Measurements from ENCODE around the gene MYO1B. TPM values are rescaled to one million over a fixed set of nuclear protein-coding genes. Genes with fewer than 3 reads are reported as not detected.

MYO1B gene
- total RNA-seq, 6 experiments from 2014 or later, result 214 to 254 (median 236) TPM

DNA sequence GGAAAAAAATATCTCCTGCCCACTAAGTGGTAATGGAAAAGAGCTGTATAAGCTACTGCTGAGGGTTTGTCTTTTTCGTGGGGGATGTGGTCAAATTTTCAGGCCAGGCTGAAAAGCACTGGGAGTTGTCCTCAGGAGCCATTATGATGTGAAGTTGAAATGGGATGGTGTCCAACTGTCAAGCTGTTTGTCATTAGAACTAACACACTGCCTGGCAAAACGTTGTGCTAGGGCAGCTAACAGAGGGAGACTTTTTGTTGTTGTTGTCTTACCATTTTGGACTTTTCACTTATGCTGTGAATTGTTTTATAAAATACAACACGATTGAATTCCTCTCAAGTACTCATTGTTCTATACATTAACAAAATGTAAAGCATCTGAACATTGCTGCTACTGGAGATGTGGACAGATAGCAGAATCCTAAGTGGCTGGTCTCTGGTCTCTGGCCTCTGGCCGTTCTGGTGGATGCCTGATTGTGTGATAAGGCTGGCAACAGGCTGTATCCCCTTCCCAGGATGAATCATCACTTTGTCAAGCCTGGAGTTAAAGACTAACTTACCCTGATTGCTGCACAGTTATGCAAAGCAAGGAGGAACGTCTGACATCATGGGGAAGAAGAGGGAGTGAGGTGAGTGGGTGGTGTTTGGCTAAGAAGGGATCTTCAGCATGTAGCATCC, 2.3 kb downstream of the MYO1B start:
- no peaks in the 10 kb centered on the region for H3K9me3 Mint-ChIP-seq
- peak; percentile 92 for DNase-seq
- H3K27ac Mint-ChIP-seq, result peak overlapping the region; percentile 79
- peak overlapping the region; percentile 94 for H3K4me3 Mint-ChIP-seq
- peaks cover 62% of the 10 kb centered on the region for H3K4me1 Mint-ChIP-seq (ENCODE audit: low read depth)
- peaks cover 31% of the 10 kb centered on the region for H3K36me3 Mint-ChIP-seq (ENCODE audit: low read depth)
- TF ChIP-seq, protein P1, sequence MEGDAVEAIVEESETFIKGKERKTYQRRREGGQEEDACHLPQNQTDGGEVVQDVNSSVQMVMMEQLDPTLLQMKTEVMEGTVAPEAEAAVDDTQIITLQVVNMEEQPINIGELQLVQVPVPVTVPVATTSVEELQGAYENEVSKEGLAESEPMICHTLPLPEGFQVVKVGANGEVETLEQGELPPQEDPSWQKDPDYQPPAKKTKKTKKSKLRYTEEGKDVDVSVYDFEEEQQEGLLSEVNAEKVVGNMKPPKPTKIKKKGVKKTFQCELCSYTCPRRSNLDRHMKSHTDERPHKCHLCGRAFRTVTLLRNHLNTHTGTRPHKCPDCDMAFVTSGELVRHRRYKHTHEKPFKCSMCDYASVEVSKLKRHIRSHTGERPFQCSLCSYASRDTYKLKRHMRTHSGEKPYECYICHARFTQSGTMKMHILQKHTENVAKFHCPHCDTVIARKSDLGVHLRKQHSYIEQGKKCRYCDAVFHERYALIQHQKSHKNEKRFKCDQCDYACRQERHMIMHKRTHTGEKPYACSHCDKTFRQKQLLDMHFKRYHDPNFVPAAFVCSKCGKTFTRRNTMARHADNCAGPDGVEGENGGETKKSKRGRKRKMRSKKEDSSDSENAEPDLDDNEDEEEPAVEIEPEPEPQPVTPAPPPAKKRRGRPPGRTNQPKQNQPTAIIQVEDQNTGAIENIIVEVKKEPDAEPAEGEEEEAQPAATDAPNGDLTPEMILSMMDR (IDR thresholded peaks at IDR 0.05), result no peak
- no peaks in the 10 kb centered on the region; the same call in 1 of the 2 replicates for H3K27me3 Mint-ChIP-seq (ENCODE audit: insufficient read depth)

DNA sequence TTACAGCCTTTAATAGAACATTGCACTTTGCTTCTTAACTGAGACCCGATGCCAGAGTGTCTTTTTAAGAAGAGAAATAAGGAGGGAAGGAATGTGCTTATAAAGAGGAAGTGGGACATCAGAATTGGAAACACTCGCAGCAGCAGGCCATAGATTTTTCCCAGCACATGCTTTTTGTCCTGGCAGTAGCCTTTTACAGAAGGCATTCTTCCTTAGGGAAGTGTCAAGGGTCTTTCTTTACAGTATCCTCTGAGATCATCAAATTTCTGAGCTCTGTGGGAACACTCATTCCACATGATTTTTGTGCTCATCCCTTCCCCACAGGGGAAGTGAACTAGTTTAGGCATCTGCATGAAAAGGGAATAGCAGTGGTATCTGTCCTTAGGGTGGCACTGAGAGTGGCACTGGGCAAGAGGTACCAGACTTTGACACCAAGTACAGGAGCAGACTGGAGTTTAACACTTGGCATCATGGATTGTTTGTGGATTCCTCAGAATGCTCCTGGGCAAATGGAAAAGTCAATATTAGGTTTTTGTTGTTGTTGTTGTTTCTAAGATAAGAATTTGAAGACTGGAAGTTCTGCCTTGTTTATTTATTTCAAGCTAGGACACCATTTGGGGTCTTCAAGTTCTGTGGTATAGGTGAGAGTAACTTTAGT, 4.1 kb downstream of the MYO1B start:
- Mint-ChIP-seq H3K36me3 (ENCODE audit: low read depth) (peaks cover 31% of the 10 kb centered on the region), H3K9me3 (no peaks in the 10 kb centered on the region), H3K4me1 (ENCODE audit: low read depth) (peaks cover 77% of the 10 kb centered on the region), H3K27me3 (ENCODE audit: insufficient read depth) (no peaks in the 10 kb centered on the region; the same call in 1 of the 2 replicates), H3K4me3 (peak overlapping the region; percentile 56), H3K27ac (peak overlapping the region; percentile 82)
- TF ChIP-seq, protein P1 (IDR thresholded peaks at IDR 0.05), result no peak
- no peak for DNase-seq

DNA sequence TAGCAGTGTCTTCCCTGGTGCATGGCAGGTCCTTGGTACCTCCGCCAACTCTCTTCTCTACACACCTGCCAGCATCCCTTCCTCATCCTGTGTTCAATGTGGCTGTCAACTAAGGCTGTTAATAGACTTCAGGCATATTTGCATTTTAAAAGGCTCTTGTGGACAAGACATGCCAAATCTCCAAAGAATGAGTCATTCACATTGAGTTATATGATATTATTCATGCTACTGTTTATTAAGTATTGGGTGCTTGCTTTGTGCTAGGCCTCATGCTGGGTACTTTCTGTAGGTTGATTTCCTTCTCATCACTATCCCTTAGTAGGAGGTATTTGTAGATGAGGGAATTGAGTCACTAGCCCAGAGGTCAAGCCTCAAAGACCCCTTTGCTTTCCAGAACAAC, 5.2 kb downstream of the MYO1B start:
- Mint-ChIP-seq H3K4me3 (peak overlapping the region; percentile 56), H3K27me3 (ENCODE audit: insufficient read depth) (no peaks in the 10 kb centered on the region; the same call in 1 of the 2 replicates), H3K9me3 (no peaks in the 10 kb centered on the region), H3K36me3 (ENCODE audit: low read depth) (peaks cover 31% of the 10 kb centered on the region), H3K4me1 (ENCODE audit: low read depth) (peaks cover 81% of the 10 kb centered on the region), H3K27ac (peak overlapping the region; percentile 17)
- TF ChIP-seq, protein P1 (IDR thresholded peaks at IDR 0.05), result no peak
- no peak for DNase-seq

DNA sequence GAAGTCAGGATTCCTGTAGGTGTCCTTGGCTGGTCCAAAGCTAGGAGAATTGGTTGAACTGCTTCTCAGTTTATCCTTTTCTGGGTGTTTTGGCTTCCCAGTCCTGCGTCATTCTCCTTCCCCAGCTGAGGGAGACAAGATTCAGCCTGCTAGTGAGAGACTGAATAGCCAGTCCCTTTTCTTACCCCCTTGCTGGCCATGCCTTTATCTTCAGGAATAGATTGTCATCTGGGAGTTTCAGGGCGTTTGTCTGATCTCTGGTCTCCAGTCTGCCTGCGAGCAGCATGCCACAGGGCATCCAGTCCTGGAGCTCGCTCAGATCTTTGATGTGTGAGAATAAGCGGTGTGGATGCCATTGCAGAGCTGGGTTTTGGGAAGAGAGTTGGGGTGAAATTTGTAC, 5.8 kb downstream of the MYO1B start:
- H3K9me3 Mint-ChIP-seq, result no peaks in the 10 kb centered on the region

DNA sequence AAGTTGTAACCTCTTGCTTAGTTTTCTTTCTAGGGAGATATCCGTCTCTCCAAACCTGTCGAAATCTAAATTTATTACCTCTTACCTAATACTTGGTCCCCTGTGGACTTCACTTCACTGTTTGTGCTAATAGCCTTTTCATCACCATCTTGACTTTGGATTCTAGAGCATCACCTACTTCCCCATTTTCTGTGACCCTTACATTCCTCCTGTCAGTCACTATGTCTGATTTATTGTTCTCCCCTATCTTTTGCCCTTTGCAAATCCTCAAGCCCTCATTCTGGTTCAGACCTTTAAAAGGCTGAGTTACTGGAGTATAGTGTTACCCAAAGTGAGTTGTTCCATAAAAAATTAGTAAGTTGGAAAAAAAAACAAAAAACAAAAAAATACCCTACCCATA, 7.5 kb downstream of the MYO1B start:
- TF ChIP-seq, protein P1 (IDR thresholded peaks at IDR 0.05), result no peak
- peak overlapping the region; percentile 8; the same call in 1 of the 2 replicates for H3K4me3 Mint-ChIP-seq
- no peaks in the 10 kb centered on the region; the same call in 1 of the 2 replicates for H3K27me3 Mint-ChIP-seq (ENCODE audit: insufficient read depth)
- H3K9me3 Mint-ChIP-seq, result no peaks in the 10 kb centered on the region
- H3K36me3 Mint-ChIP-seq (ENCODE audit: low read depth), result peaks cover 23% of the 10 kb centered on the region
- peaks cover 95% of the 10 kb centered on the region for H3K4me1 Mint-ChIP-seq (ENCODE audit: low read depth)
- H3K27ac Mint-ChIP-seq, result peak overlapping the region; percentile 14; the same call in 1 of the 2 replicates
- DNase-seq, result no peak

More for the DNA sequence above, 5.8 kb downstream of the MYO1B start:
- H3K27me3 Mint-ChIP-seq (ENCODE audit: insufficient read depth), result no peaks in the 10 kb centered on the region; the same call in 1 of the 2 replicates
- TF ChIP-seq, protein P1 (IDR thresholded peaks at IDR 0.05), result no peak
- no peak overlapping the region; the same call in 1 of the 2 replicates for H3K4me3 Mint-ChIP-seq
- H3K27ac Mint-ChIP-seq, result peak overlapping the region; percentile 17
- no peak for DNase-seq
- peaks cover 31% of the 10 kb centered on the region for H3K36me3 Mint-ChIP-seq (ENCODE audit: low read depth)
- H3K4me1 Mint-ChIP-seq (ENCODE audit: low read depth), result peaks cover 87% of the 10 kb centered on the region

Measured in HFFc6 (cell line).